Activated CD4-positive, alpha-beta memory T cell treated with anti-CD3 and anti-CD28 coated beads for 36 hours (primary cell): Measurements from ENCODE around the gene NINL. TPM values are rescaled to one million over a fixed set of nuclear protein-coding genes. Genes with fewer than 3 reads are reported as not detected.

Source experiments
- CTCF ChIA-PET: fragments of 350-600 bp; sonication (Branson Sonifier 250); formaldehyde crosslinking; loops from one replicate; lab custom pipeline; 2021; ENCODE audit warnings: antibody characterized with exemption, inconsistent platforms; lab: Charles Lee
- POLR2A ChIA-PET: fragments of 350-600 bp; sonication (Branson Sonifier 250); formaldehyde crosslinking; loops from one replicate; lab custom pipeline; 2021; ENCODE audit warnings: antibody characterized with exemption; lab: Charles Lee
- DNase-seq: peaks from one replicate; pipeline ENCODE4 v3.0.0-alpha.2; 2020
- H3K27ac Mint-ChIP-seq: one replicate; pipeline ENCODE4 v1.8.0; 2021; ENCODE audit warnings: mixed read lengths
- H3K27me3 Mint-ChIP-seq: one replicate; pipeline ENCODE4 v1.8.0; 2021; ENCODE audit warnings: mixed read lengths
- H3K36me3 Mint-ChIP-seq: one replicate; pipeline ENCODE4 v1.8.0; 2021; ENCODE audit warnings: mixed read lengths
- H3K4me1 Mint-ChIP-seq: one replicate; pipeline ENCODE4 v1.8.0; 2021; ENCODE audit warnings: low read depth, mixed read lengths
- H3K4me3 Mint-ChIP-seq: one replicate; pipeline ENCODE4 v1.8.0; 2021; ENCODE audit warnings: mild to moderate bottlenecking, mixed read lengths
- H3K9me3 Mint-ChIP-seq: one replicate; pipeline ENCODE4 v1.8.0; 2021; ENCODE audit warnings: mixed read lengths
- intact Hi-C: fragments of 100-400 bp; cut with micrococcal nuclease; formaldehyde crosslinking; loops from one replicate; pipeline ENCODE4 v1.15.1; 2023
- total RNA-seq, 2 experiments: library from RNA; stranded (reverse); gene quantifications; one replicate each; pipeline ENCODE4 v1.2.3, GENCODE V29; 2021

Gene NINL
- total RNA-seq, 2 experiments from 2014 or later, result 2.7 to 3.9 TPM

- Mint-ChIP-seq H3K36me3 (peaks cover 11% of the 10 kb centered on the region), H3K4me1 (peaks cover 17% of the 10 kb centered on the region), H3K4me3 (peak overlapping the region; percentile 88), H3K27ac (peak overlapping the region; percentile 85), H3K9me3 (peaks cover 13% of the 10 kb centered on the region), H3K27me3 (no peaks in the 10 kb centered on the region)
- intact Hi-C loops, result loop anchor here (2.0 to 5.0 kb wide), 3 partner anchors 19 to 214 kb away; partner anchors contain the start of genes ENTPD6 and NANP
- ChIA-PET CTCF (interaction anchor here (1.1 to 3.2 kb wide), 2 partner anchors 10 to 113 kb away, joined by 5 to 21 read pairs; no protein-coding TSS in a partner anchor), POLR2A (interaction anchor here (1.4 to 1.7 kb wide), 3 partner anchors 17 to 160 kb away, joined by 4 to 14 read pairs (median 11); partner anchors contain the start of genes ABHD12 and PYGB)
- no peak for DNase-seq
Observed at GRCh38 chr20:25408170-25408547, 177.2 kb downstream of the NINL start.

GRCh38 chr20:25407311-25408169 is 177.8 kb downstream of the NINL start, which contains the start of gene GINS1:
GINS1 (plus strand) TSS chr20:25407673; CDS start chr20:25407821, 148 bp downstream.
- ChIA-PET POLR2A (interaction anchor here (1.6 to 1.7 kb wide), 2 partner anchors 16 to 159 kb away, joined by 11 to 14 read pairs; partner anchors contain the start of genes ABHD12 and PYGB), CTCF (interaction anchor here (1.0 to 3.2 kb wide), 4 partner anchors 9 to 113 kb away, joined by 3 to 21 read pairs (median 6); no protein-coding TSS in a partner anchor)
- H3K27me3 Mint-ChIP-seq, result no peaks in the 10 kb centered on the region
- peaks cover 13% of the 10 kb centered on the region for H3K36me3 Mint-ChIP-seq
- H3K9me3 Mint-ChIP-seq, result peaks cover 19% of the 10 kb centered on the region
- H3K4me3 Mint-ChIP-seq, result peak within 1 kb of the TSS; percentile 88
- H3K4me1 Mint-ChIP-seq, result peaks cover 17% of the 10 kb centered on the region
- peak; percentile 92 for DNase-seq
- H3K27ac Mint-ChIP-seq, result peak within 1 kb of the TSS; percentile 85
- intact Hi-C loops, result loop anchor here (1.0 to 5.0 kb wide), 5 partner anchors 17 to 415 kb away; partner anchors contain the start of genes ABHD12, APMAP, ENTPD6 and NANP

Other genes starting within 250 kb of the NINL start
- 10 to 100 TPM; 22.3 to 24.1 TPM for gene ABHD12, start 194.7 kb downstream of the NINL start, total RNA-seq
- gene GINS1, start 177.9 kb downstream of the NINL start, total RNA-seq, result 10 to 100 TPM; 31.5 to 32.3 TPM
- gene NANP, start 38.5 kb upstream of the NINL start, total RNA-seq, result 1 to 10 TPM; 6.5 to 7.3 TPM
- 10 to 100 TPM; 12.1 to 12.5 TPM for gene ZNF337, start 111.3 kb upstream of the NINL start, total RNA-seq